PC-9 (cell line): ENCODE data around the gene COL1A2.

Experiments
- CTCF ChIP-seq: fragments of 200-600 bp; sonication (generic); conservative IDR thresholded peaks from 2 replicates; pipeline ENCODE4 v1.6.1; 2017; ENCODE audit warnings: mixed run types, antibody characterized with exemption, mild to moderate bottlenecking, moderate library complexity
- EZH2 ChIP-seq: fragments of 200-600 bp; sonication (generic); IDR thresholded peaks from 2 replicates; pipeline ENCODE4 v1.8.0; 2017; ENCODE audit warnings: antibody characterized with exemption, low read depth

- no peak for TF ChIP-seq CTCF
- TF ChIP-seq EZH2 = no peak
Measured at GRCh38 chr7:94417306-94417705, 22.6 kb downstream of the COL1A2 start.
